ENCODE results near the gene PSME1. TPM values are rescaled to one million over a fixed set of nuclear protein-coding genes. Genes with fewer than 3 reads are reported as not detected.

The PSME1 gene
- total RNA-seq, 6 experiments from 2014 or later: 81.7 to 119 (median 107) TPM

DNA sequence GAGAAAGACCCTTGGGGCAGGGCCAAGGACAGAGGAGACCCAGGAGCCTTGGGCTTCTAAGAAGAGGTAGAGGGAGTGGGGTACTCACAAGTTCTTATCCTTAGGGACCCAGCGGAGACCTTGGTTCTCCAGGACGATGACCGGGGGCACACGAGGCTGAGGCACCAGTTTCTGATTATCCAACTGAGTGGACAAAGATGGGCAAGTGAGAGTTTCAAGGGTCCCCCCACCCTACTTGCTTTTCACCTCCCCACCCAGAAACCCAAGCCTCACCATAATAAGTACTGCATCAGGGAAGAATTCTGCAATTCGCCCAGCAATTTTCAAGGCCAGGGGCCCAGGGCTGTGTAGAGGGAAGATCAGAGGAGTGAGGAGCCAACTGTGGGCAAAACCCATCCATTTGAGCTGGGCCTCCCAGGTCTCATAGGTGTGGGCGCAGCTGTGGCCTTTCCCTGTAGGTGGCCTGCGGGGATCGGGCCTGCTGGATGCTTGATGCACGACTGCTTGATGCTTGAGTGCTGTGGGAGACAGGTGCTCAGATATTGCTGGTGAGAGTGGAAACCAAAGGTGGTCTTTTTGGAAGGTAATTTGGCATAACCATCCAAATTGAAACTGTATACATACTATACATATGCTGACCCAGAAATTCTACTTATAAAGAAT is 3.4 kb downstream of the PSME1 start:
- Histone ChIP-seq H3K36me3 (peaks cover 0 to 30% (median 6%) of the 10 kb centered on the region in 4 donors), H3K4me3 (peak overlapping the region in 1 of 3 donors; percentile 75), H3K27ac (peak overlapping the region in 1 of 3 donors; percentile 34), H3K9me3 (no peaks in the 10 kb centered on the region), H3K27me3 (no peaks in the 10 kb centered on the region), H3K4me1 (peaks cover 0 to 41% (median 6%) of the 10 kb centered on the region in 4 donors)
- ATAC-seq (no peak), DNase-seq (no peak)
- intact Hi-C loops (cut with DNase I): no loop called here
- TF ChIP-seq POLR2A (IDR thresholded peaks at IDR 0.05): no peak
- TF ChIP-seq, protein P1, sequence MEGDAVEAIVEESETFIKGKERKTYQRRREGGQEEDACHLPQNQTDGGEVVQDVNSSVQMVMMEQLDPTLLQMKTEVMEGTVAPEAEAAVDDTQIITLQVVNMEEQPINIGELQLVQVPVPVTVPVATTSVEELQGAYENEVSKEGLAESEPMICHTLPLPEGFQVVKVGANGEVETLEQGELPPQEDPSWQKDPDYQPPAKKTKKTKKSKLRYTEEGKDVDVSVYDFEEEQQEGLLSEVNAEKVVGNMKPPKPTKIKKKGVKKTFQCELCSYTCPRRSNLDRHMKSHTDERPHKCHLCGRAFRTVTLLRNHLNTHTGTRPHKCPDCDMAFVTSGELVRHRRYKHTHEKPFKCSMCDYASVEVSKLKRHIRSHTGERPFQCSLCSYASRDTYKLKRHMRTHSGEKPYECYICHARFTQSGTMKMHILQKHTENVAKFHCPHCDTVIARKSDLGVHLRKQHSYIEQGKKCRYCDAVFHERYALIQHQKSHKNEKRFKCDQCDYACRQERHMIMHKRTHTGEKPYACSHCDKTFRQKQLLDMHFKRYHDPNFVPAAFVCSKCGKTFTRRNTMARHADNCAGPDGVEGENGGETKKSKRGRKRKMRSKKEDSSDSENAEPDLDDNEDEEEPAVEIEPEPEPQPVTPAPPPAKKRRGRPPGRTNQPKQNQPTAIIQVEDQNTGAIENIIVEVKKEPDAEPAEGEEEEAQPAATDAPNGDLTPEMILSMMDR (IDR thresholded peaks at IDR 0.05): no peak
- whole genome bisulfite sequencing (ENCODE audit: insufficient coverage, low coverage, low lambda C conversion rate, missing lambda C conversion rate): 82% methylated on average over 5 of the region's 9 CpGs

DNA sequence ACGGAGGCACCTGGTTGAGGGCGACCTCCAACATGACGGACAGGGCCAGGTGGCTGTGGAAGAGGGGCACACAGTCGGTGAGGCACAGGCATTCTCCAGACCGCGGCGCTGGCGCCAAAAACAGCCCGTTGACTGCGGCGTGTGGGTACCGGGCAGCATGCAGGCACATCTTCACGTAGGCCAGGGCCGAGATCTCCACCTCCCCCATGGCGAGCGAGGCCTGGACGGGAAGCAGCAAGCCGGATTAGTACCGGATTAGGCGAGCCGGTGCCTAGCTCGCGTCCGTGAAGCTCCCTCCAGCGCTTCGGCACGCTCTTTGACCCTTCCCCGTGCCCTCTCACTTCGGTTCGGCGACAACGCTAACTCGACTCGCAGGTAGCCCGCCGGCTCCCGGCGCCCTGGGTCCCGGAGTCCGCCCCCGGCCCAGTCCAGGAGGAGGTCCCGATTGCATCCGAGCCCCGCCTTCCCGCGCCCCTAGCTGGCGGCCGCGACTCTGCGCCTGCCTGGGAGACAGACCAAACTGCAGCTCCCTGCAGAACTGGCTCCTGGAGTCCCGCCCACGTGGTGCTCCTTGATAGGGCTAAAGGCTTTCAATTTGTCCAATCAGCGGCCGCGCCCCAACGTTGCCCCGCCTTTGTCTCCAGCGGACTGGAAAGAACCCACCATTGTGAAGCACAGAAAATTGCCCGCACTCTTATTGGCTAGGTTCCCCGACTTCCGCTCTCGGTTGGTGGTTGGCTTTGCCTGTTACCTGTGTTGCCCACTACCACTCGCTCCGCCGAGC is 5.3 kb downstream of the PSME1 start, which contains the start of gene EMC9:
EMC9 (minus strand) TSS at position 495 of the 784 bp plus-strand sequence; CDS start at position 208, 287 bp downstream.
- peaks cover 0 to 32% (median 6%) of the 10 kb centered on the region in 4 donors for H3K36me3 ChIP-seq
- H3K4me3 ChIP-seq: peak within 1 kb of the TSS; percentile 70 to 81 (median 75)
- peak within 1 kb of the TSS; percentile 57 to 81 (median 77) for H3K27ac ChIP-seq
- WGBS (ENCODE audit: insufficient coverage, low coverage, low lambda C conversion rate, missing lambda C conversion rate): under 1% methylated on average over 26 of the region's 65 CpGs
- ATAC-seq (peak; percentile 89 to 95 (median 92)), DNase-seq (peak; percentile 100)
- TF ChIP-seq POLR2A (IDR thresholded peaks at IDR 0.05): peak; percentile 86
- TF ChIP-seq, protein P1 (IDR thresholded peaks at IDR 0.05): peak; percentile 28 to 82 (median 41)
- peaks cover 0 to 47% (median 9%) of the 10 kb centered on the region in 4 donors for H3K4me1 ChIP-seq
- intact Hi-C loops (cut with DNase I): no loop called here
- H3K9me3 ChIP-seq: no peaks in the 10 kb centered on the region
- H3K27me3 ChIP-seq: no peaks in the 10 kb centered on the region

- Histone ChIP-seq H3K4me3 (no peak overlapping the region), H3K36me3 (peaks cover 0 to 25% (median 5%) of the 10 kb centered on the region in 4 donors), H3K27ac (no peak overlapping the region), H3K9me3 (no peaks in the 10 kb centered on the region), H3K27me3 (no peaks in the 10 kb centered on the region), H3K4me1 (peaks cover 0 to 39% (median 9%) of the 10 kb centered on the region in 4 donors)
- no peak for TF ChIP-seq POLR2A (IDR thresholded peaks at IDR 0.05)
- TF ChIP-seq, protein P1 (IDR thresholded peaks at IDR 0.05): no peak
- DNase-seq (peak in 1 of 3 donors; percentile 23), ATAC-seq (no peak)
- intact Hi-C loops (cut with DNase I): no loop called here
- 100% methylated on average over 2 of the region's 2 CpGs for WGBS (ENCODE audit: insufficient coverage, low coverage, low lambda C conversion rate, missing lambda C conversion rate)
These were observed 7.5 kb downstream of the PSME1 start for GRCh38 chr14:24143511-24143910.

DNA sequence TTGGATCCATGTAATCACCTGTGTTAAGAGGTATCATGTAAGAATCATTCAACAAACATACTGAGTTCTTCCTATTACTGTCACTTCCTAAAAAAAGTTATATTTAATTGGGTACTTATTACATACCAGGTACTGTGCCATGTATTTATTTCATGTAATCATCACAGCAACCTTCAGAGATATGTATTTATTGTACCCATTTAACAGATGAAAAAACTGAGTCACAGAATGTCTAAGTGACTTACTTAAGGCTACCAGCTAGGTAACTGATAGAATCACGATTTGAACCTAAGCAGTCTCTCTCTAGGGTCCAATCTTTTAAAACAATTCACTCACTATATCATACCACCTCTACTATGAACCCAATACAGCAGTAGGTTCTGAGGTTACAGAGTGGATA is 8.5 kb downstream of the PSME1 start:
- no peak for TF ChIP-seq POLR2A (IDR thresholded peaks at IDR 0.05)
- TF ChIP-seq, protein P1 (IDR thresholded peaks at IDR 0.05): no peak
- ATAC-seq (no peak), DNase-seq (no peak)
- Histone ChIP-seq H3K4me3 (no peak overlapping the region), H3K27ac (no peak overlapping the region), H3K27me3 (no peaks in the 10 kb centered on the region), H3K4me1 (peaks cover 0 to 32% (median 9%) of the 10 kb centered on the region in 4 donors), H3K36me3 (peaks cover 0 to 23% (median 3%) of the 10 kb centered on the region in 4 donors), H3K9me3 (no peaks in the 10 kb centered on the region)
- intact Hi-C loops (cut with DNase I): no loop called here
- 100% methylated on average over 1 of the region's 1 CpG for WGBS (ENCODE audit: insufficient coverage, low coverage, low lambda C conversion rate, missing lambda C conversion rate)
